ENCODE data around the gene VSNL1. TPM values are rescaled to one million over a fixed set of nuclear protein-coding genes. Genes with fewer than 3 reads are reported as not detected.

The VSNL1 gene
- total RNA-seq, 1 experiment from 2014 or later, result not detected

DNA sequence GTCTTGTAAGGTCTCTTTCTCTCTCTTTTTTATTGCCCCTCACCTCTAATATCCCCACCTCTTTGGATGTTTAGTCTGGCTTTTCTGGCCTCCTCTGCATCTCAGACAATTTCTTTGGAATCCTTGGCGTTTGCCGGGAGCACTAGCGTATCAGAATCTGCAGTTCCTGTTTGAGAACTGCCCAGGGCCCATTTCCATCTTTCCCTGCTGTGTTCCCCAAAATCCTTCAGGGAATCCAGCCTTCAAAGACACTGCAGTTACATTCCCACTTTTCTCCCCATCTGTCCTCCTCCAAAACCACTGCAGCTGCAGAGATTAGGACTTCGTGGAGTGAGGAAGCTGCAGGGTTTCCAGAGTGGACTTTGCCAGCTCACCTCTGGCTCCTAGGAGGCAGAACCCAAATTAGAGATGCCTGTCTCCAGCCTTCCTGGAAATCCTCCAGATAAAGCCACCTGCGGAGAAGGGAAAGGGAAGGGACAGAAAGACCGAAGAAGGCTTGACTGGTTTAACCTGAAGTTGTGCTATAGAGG lies 2.7 kb downstream of the VSNL1 start:
- Mint-ChIP-seq H3K4me3 (ENCODE audit: low read depth, unreplicated experiment) (no peak overlapping the region), H3K9me3 (ENCODE audit: low read depth, unreplicated experiment) (no peaks in the 10 kb centered on the region), H3K36me3 (ENCODE audit: insufficient read depth, unreplicated experiment) (peaks cover 15% of the 10 kb centered on the region), H3K4me1 (ENCODE audit: low read depth, unreplicated experiment) (peaks cover 22% of the 10 kb centered on the region), H3K27ac (ENCODE audit: unreplicated experiment) (no peak overlapping the region), H3K27me3 (ENCODE audit: unreplicated experiment) (peaks cover 68% of the 10 kb centered on the region)
- no TSS peak for BruUV-seq (replicated peaks)
- TF ChIP-seq, protein P1, sequence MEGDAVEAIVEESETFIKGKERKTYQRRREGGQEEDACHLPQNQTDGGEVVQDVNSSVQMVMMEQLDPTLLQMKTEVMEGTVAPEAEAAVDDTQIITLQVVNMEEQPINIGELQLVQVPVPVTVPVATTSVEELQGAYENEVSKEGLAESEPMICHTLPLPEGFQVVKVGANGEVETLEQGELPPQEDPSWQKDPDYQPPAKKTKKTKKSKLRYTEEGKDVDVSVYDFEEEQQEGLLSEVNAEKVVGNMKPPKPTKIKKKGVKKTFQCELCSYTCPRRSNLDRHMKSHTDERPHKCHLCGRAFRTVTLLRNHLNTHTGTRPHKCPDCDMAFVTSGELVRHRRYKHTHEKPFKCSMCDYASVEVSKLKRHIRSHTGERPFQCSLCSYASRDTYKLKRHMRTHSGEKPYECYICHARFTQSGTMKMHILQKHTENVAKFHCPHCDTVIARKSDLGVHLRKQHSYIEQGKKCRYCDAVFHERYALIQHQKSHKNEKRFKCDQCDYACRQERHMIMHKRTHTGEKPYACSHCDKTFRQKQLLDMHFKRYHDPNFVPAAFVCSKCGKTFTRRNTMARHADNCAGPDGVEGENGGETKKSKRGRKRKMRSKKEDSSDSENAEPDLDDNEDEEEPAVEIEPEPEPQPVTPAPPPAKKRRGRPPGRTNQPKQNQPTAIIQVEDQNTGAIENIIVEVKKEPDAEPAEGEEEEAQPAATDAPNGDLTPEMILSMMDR (IDR thresholded peaks at IDR 0.05; ENCODE audit: unreplicated experiment), result no peak
- intact Hi-C loops (cut with micrococcal nuclease; ENCODE audit: unreplicated experiment), result no loop called here
- no peak for DNase-seq
- CTCF ChIA-PET, result no interaction called here

DNA sequence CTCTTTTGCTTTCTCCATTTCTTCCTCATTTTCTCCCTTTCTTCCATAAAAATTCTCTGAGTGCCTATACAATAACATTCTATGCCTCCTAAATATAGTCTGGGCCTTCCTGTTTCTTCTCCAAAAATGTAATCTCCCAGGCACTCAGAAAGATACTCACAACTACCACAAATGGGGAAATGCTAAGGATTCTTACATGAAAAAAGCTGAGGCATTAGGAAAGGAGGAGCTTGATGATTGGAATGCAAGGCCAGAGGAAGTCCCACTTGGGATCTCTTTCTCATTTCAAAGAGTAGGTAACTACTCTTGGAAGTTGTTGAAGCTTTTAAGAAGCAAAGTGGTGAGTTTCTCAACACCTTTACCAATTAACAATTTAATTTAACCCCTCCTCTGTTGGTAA lies 3.4 kb downstream of the VSNL1 start:
- intact Hi-C loops (cut with micrococcal nuclease; ENCODE audit: unreplicated experiment), result no loop called here
- H3K4me1 Mint-ChIP-seq (ENCODE audit: low read depth, unreplicated experiment), result peaks cover 22% of the 10 kb centered on the region
- H3K27ac Mint-ChIP-seq (ENCODE audit: unreplicated experiment), result no peak overlapping the region
- peaks cover 68% of the 10 kb centered on the region for H3K27me3 Mint-ChIP-seq (ENCODE audit: unreplicated experiment)
- BruUV-seq (replicated peaks), result no TSS peak
- no peak for DNase-seq
- no peak overlapping the region for H3K4me3 Mint-ChIP-seq (ENCODE audit: low read depth, unreplicated experiment)
- H3K9me3 Mint-ChIP-seq (ENCODE audit: low read depth, unreplicated experiment), result no peaks in the 10 kb centered on the region
- TF ChIP-seq, protein P1 (IDR thresholded peaks at IDR 0.05; ENCODE audit: unreplicated experiment), result no peak
- CTCF ChIA-PET, result no interaction called here
- H3K36me3 Mint-ChIP-seq (ENCODE audit: insufficient read depth, unreplicated experiment), result peaks cover 15% of the 10 kb centered on the region

DNA sequence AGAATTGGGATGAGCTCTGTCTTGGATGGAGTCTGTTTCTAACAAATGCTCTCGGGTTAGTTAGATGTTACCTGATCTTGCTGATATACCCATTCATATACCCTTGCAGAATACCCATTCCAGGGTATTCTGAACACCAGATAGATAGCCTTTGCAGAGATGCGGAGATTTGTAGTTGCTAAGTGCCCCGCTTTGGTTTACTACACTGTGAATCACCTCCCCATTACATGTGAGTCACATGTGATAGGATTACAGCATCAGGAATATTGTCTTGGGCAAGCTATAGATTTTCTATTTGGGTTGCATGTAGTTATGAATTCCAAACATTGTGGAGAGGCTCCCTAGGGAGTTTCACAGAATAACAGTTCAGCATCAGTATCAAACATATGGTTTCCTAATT lies 3.8 kb downstream of the VSNL1 start:
- intact Hi-C loops (cut with micrococcal nuclease; ENCODE audit: unreplicated experiment), result no loop called here
- Mint-ChIP-seq H3K27me3 (ENCODE audit: unreplicated experiment) (peaks cover 66% of the 10 kb centered on the region), H3K27ac (ENCODE audit: unreplicated experiment) (no peak overlapping the region), H3K4me1 (ENCODE audit: low read depth, unreplicated experiment) (peaks cover 22% of the 10 kb centered on the region), H3K36me3 (ENCODE audit: insufficient read depth, unreplicated experiment) (peaks cover 15% of the 10 kb centered on the region), H3K4me3 (ENCODE audit: low read depth, unreplicated experiment) (no peak overlapping the region), H3K9me3 (ENCODE audit: low read depth, unreplicated experiment) (no peaks in the 10 kb centered on the region)
- no TSS peak for BruUV-seq (replicated peaks)
- CTCF ChIA-PET, result no interaction called here
- no peak for DNase-seq
- TF ChIP-seq, protein P1 (IDR thresholded peaks at IDR 0.05; ENCODE audit: unreplicated experiment), result no peak

DNA sequence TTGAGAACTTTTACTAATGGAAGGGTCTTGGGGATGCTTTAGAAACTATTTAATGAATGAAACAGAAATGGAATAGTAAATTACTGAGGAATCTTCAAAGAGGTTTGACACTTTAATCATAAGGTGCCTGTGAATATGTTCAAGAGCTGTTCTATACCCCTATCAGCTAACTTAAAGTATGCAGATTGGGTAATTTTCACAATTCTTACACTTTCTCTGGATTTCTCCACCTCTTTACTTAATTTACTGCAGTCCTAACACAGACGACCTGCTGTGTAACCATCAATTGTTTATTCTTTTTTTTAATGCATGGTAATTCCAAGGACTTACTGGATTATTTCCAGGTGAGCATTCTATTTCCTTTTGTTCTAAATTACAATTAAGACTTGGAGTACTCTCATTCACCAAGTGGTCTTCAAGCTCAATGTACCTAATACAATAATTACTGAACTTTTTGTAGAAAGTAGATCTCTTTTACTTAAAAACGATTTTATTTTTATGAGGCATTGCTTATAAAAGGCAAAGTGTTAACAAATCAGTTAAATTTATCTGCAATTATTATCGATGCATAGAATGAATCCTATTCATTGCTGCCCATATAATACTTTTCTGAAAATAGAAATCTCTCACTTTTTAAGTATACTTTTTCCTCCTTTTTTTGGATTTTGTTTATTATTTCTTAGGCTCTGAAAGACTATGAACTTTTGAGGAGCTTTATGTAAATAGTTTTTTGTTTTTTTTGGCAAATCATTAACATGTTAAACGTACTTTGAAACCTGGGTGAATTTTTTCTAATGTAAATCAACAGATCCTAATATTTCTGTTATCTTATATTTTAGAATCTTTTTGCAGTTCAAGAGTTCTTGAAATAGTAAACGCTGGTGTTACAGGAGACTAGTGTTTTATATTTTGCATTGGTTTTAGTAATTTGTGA lies 5.5 kb downstream of the VSNL1 start:
- intact Hi-C loops (cut with micrococcal nuclease; ENCODE audit: unreplicated experiment), result no loop called here
- CTCF ChIA-PET, result no interaction called here
- H3K4me1 Mint-ChIP-seq (ENCODE audit: low read depth, unreplicated experiment), result peaks cover 5% of the 10 kb centered on the region

More for the DNA sequence above, 5.5 kb downstream of the VSNL1 start:
- TF ChIP-seq, protein P1 (IDR thresholded peaks at IDR 0.05; ENCODE audit: unreplicated experiment), result no peak
- Mint-ChIP-seq H3K27me3 (ENCODE audit: unreplicated experiment) (peaks cover 50% of the 10 kb centered on the region), H3K4me3 (ENCODE audit: low read depth, unreplicated experiment) (no peak overlapping the region), H3K36me3 (ENCODE audit: insufficient read depth, unreplicated experiment) (peaks cover 6% of the 10 kb centered on the region), H3K27ac (ENCODE audit: unreplicated experiment) (no peak overlapping the region), H3K9me3 (ENCODE audit: low read depth, unreplicated experiment) (no peaks in the 10 kb centered on the region)
- no TSS peak for BruUV-seq (replicated peaks)
- no peak for DNase-seq

Data from Calu3 (cell line).